ENCODE data around the gene PTS. TPM values are rescaled to one million over a fixed set of nuclear protein-coding genes. Genes with fewer than 3 reads are reported as not detected.

PTS gene
- total RNA-seq, 4 donors from 2014 or later: 27.2 to 48.0 (median 39.3) TPM

DNA sequence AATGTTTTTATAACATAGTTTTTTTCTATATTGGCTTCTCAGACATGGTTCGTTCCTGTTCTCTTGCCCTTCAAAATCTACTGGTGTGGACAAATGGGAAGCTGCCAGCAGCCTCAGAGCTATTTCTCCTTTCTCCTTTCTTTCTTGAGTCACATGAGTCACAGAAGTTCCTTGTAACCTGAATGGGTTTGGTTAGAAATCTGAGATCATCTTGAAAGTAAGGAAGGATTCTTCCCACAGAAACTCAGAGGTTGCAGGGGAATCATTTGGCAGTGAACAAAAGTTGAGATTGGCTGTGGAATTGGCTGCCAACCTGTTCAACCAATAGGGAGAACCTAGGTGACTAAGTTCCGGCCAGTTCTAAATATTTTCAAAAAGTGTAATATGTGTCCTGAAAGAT lies 22.0 kb downstream of the PTS start:
- Histone ChIP-seq H3K4me3 (replicated peaks in 1 of 3) (no peak overlapping the region), H3K36me3 (peaks cover 0 to 5% of the 10 kb centered on the region in 2 donors), H3K27ac (no peak overlapping the region), H3K4me1 (no peaks in the 10 kb centered on the region), H3K9me3 (no peaks in the 10 kb centered on the region), H3K27me3 (no peaks in the 10 kb centered on the region)
- DNase-seq: peak; percentile 9 to 38
- intact Hi-C loops (cut with DNase I): no loop called here
- WGBS, 2 donors: 69 to 77% methylated on average over 2 of the region's 2 CpGs
- no peak for TF ChIP-seq POLR2A (IDR thresholded peaks at IDR 0.05)
- TF ChIP-seq, protein P1, sequence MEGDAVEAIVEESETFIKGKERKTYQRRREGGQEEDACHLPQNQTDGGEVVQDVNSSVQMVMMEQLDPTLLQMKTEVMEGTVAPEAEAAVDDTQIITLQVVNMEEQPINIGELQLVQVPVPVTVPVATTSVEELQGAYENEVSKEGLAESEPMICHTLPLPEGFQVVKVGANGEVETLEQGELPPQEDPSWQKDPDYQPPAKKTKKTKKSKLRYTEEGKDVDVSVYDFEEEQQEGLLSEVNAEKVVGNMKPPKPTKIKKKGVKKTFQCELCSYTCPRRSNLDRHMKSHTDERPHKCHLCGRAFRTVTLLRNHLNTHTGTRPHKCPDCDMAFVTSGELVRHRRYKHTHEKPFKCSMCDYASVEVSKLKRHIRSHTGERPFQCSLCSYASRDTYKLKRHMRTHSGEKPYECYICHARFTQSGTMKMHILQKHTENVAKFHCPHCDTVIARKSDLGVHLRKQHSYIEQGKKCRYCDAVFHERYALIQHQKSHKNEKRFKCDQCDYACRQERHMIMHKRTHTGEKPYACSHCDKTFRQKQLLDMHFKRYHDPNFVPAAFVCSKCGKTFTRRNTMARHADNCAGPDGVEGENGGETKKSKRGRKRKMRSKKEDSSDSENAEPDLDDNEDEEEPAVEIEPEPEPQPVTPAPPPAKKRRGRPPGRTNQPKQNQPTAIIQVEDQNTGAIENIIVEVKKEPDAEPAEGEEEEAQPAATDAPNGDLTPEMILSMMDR (IDR thresholded peaks at IDR 0.05): no peak

DNA sequence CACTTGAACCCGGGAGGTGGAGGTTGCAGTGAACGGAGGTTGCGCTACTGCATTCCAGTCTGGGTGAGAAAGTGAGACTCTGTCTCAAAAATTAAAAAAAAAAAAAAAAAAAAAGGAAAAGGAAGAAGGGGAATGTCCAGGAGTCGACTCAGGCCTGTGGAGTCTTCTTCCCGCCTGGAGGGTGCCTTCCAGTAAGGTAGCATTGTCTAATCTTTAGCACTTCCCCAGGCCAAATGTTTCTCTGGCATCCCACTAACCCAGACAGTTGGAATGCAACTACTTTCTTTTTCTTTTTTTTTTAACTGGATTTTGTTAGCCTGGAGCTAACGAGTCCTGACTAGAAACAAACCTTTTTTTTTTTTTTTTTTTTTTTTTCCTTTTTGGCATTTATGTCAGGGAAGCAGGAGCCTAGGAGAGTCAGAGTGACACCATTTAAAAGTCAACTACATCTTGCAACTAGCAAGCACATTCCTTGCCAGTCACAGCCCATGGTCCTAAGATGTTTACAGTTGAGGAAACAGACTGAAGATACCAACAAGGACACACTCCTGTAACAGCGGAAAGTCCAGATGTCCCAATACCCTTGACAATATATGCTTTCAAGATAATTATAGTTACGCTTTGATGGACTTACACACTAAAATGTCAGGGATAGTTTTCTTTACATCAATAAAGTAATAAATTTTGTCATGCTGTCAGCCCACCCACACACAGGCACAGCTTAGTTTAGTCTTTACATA lies 23.8 kb downstream of the PTS start:
- DNase-seq: no peak
- Histone ChIP-seq H3K36me3 (no peaks in the 10 kb centered on the region), H3K27me3 (no peaks in the 10 kb centered on the region), H3K4me3 (replicated peaks in 1 of 3) (no peak overlapping the region), H3K27ac (no peak overlapping the region), H3K4me1 (no peaks in the 10 kb centered on the region), H3K9me3 (no peaks in the 10 kb centered on the region)
- WGBS, 2 donors: 81 to 84% methylated on average over 8 of the region's 8 CpGs
- no peak for TF ChIP-seq POLR2A (IDR thresholded peaks at IDR 0.05)
- TF ChIP-seq, protein P1 (IDR thresholded peaks at IDR 0.05): no peak
- intact Hi-C loops (cut with DNase I): no loop called here

GRCh38 chr11:112253605-112254242 lies 27.5 kb downstream of the PTS start:
- intact Hi-C loops (cut with DNase I): no loop called here
- Histone ChIP-seq H3K9me3 (no peaks in the 10 kb centered on the region), H3K27me3 (no peaks in the 10 kb centered on the region), H3K27ac (no peak overlapping the region), H3K4me3 (replicated peaks in 1 of 3) (no peak overlapping the region), H3K4me1 (no peaks in the 10 kb centered on the region), H3K36me3 (no peaks in the 10 kb centered on the region)
- no peak for TF ChIP-seq POLR2A (IDR thresholded peaks at IDR 0.05)
- TF ChIP-seq, protein P1 (IDR thresholded peaks at IDR 0.05): no peak
- no peak for DNase-seq
- 96 to 97% methylated on average over 3 of the region's 3 CpGs for WGBS, 2 donors

DNA sequence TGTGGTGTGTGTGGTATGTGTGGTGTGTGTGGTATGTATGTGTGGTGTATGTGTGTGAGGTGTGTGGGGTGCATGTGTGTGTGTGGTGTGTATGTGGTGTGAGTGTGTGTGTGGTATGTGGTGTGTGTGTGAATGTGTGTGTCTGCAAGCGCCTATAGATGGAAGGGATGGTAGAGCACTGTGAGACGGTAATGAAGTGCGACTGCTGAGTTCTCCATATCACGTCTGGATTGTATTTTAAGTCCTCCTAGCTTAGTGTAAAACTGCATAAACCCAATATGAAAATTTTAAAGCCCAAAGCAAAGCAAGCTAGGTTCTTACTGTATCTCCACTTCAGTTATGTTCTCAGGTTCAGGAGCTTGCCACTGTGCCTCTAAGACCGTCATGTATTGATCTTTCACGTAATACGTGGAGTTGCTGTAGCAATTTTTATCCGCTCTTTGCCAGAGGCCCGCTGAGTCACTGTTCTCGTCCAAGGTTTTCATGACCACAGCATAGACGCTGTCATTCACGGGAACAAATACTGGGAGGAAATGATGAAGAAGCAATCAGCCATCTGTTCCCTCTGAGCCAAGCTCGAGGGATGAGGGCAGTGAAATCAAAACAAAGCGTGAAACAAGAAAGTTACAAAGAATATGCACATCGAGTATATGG lies 29.0 kb downstream of the PTS start:
- Histone ChIP-seq H3K4me1 (no peaks in the 10 kb centered on the region), H3K27ac (no peak overlapping the region), H3K4me3 (replicated peaks in 1 of 3) (no peak overlapping the region), H3K36me3 (no peaks in the 10 kb centered on the region), H3K9me3 (no peaks in the 10 kb centered on the region), H3K27me3 (no peaks in the 10 kb centered on the region)
- no peak for TF ChIP-seq POLR2A (IDR thresholded peaks at IDR 0.05)
- TF ChIP-seq, protein P1 (IDR thresholded peaks at IDR 0.05): no peak
- intact Hi-C loops (cut with DNase I): no loop called here
- DNase-seq: no peak
- 70 to 77% methylated on average over 15 of the region's 15 CpGs for WGBS, 2 donors

- TF ChIP-seq POLR2A (IDR thresholded peaks at IDR 0.05): no peak
- TF ChIP-seq, protein P1 (IDR thresholded peaks at IDR 0.05): no peak
- DNase-seq: no peak
Observed at GRCh38 chr11:112260490-112260889, 34.3 kb downstream of the PTS start, which contains the start of gene PLET1. Gene PLET1 (minus strand): TSS chr11:112260860. CDS start chr11:112260589, 271 bp downstream.

More at GRCh38 chr11:112260490-112260889, 34.3 kb downstream of the PTS start, which contains the start of gene PLET1:
- 94 to 100% methylated on average over 2 of the region's 2 CpGs for WGBS, 2 donors
- H3K27ac ChIP-seq: no peak within 1 kb of the TSS
- intact Hi-C loops (cut with DNase I): no loop called here
- no peaks in the 10 kb centered on the region for H3K9me3 ChIP-seq
- H3K36me3 ChIP-seq: no peaks in the 10 kb centered on the region
- no peak within 1 kb of the TSS for H3K4me3 ChIP-seq (replicated peaks in 1 of 3)
- H3K4me1 ChIP-seq: no peaks in the 10 kb centered on the region
- no peaks in the 10 kb centered on the region for H3K27me3 ChIP-seq

Measured in thyroid gland (tissue), 4 donors.